Mesothelial cell of epicardium (in vitro differentiated cells): ENCODE measurements around the gene PTRHD1. TPM values are rescaled to one million over a fixed set of nuclear protein-coding genes. Genes with fewer than 3 reads are reported as not detected.

Experiments used
- DNase-seq, 2 experiments: peaks; one replicate each; pipeline ENCODE4 v3.0.0; 2021; ENCODE audit warnings: low spot score in 2 of 2; ENCODE audit not compliant: unreplicated experiment in 2 of 2
- H3K27ac Mint-ChIP-seq: 2 replicates; pipeline ENCODE4 v1.8.0; 2021; ENCODE audit warnings: mixed read lengths
- H3K27me3 Mint-ChIP-seq: 2 replicates; pipeline ENCODE4 v1.8.0; 2021; ENCODE audit warnings: low read depth, mixed read lengths
- H3K36me3 Mint-ChIP-seq: 2 replicates; pipeline ENCODE4 v1.8.0; 2021; ENCODE audit warnings: mixed read lengths
- H3K4me1 Mint-ChIP-seq: 2 replicates; pipeline ENCODE4 v1.8.0; 2021; ENCODE audit warnings: mixed read lengths
- H3K4me3 Mint-ChIP-seq: 2 replicates; pipeline ENCODE4 v1.8.0; 2021; ENCODE audit warnings: mild to moderate bottlenecking, moderate library complexity, mixed read lengths
- H3K9me3 Mint-ChIP-seq: 2 replicates; pipeline ENCODE4 v1.8.0; 2021; ENCODE audit warnings: mixed read lengths
- CTCF ChIP-seq: fragments of 200-600 bp; sonication (generic); IDR thresholded peaks from one replicate; pipeline ENCODE4 v1.5.0; 2021; ENCODE audit warnings: antibody characterized with exemption; ENCODE audit not compliant: unreplicated experiment
- total RNA-seq: library from RNA; stranded (reverse); gene quantifications from 3 replicates; pipeline ENCODE4 v1.2.1, GENCODE V29; 2021

Gene PTRHD1
- total RNA-seq, 1 donor from 2014 or later, result 17.2 TPM

- H3K27me3 Mint-ChIP-seq, result no peaks in the 10 kb centered on the region
- H3K4me1 Mint-ChIP-seq, result peaks cover 1% of the 10 kb centered on the region
- no peaks in the 10 kb centered on the region for H3K36me3 Mint-ChIP-seq
- DNase-seq, result no peak
- no peak for TF ChIP-seq CTCF
- peaks cover 19% of the 10 kb centered on the region for H3K9me3 Mint-ChIP-seq
- H3K4me3 Mint-ChIP-seq, result no peak overlapping the region
- H3K27ac Mint-ChIP-seq, result no peak overlapping the region
Observed at GRCh38 chr2:24779116-24779515, 14.1 kb downstream of the PTRHD1 start.

DNA sequence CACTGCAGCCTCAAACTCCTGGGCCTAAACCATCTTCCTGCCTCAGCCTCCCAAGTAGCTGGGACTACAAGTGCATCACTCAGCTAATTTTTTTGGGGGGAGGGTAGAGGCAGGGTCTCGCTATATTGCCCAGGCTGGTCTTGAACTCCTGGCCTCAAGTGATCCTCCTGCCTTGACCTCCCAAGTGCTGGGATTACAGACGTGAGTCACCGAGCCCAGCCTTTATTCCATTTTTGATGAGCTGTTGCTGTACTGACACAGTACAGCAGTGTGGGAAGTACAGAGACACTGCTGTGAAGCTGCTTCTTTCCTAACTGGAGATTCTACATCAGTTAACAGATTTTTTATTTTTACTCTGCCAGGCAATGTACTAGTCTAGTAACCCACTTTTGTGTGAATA lies 18.8 kb downstream of the PTRHD1 start:
- no peak overlapping the region for H3K27ac Mint-ChIP-seq
- no peak for TF ChIP-seq CTCF
- H3K36me3 Mint-ChIP-seq, result peaks cover 16% of the 10 kb centered on the region
- peaks cover 9% of the 10 kb centered on the region for H3K4me1 Mint-ChIP-seq
- no peak overlapping the region for H3K4me3 Mint-ChIP-seq
- H3K9me3 Mint-ChIP-seq, result peaks cover 6% of the 10 kb centered on the region
- H3K27me3 Mint-ChIP-seq, result no peaks in the 10 kb centered on the region
- DNase-seq, result no peak

- Mint-ChIP-seq H3K4me3 (no peak overlapping the region), H3K36me3 (peaks cover 22% of the 10 kb centered on the region), H3K27me3 (no peaks in the 10 kb centered on the region), H3K4me1 (peaks cover 8% of the 10 kb centered on the region), H3K27ac (no peak overlapping the region), H3K9me3 (peaks cover 6% of the 10 kb centered on the region)
- no peak for DNase-seq
- no peak for TF ChIP-seq CTCF
Observed at GRCh38 chr2:24771764-24772586, 21.2 kb downstream of the PTRHD1 start.

DNA sequence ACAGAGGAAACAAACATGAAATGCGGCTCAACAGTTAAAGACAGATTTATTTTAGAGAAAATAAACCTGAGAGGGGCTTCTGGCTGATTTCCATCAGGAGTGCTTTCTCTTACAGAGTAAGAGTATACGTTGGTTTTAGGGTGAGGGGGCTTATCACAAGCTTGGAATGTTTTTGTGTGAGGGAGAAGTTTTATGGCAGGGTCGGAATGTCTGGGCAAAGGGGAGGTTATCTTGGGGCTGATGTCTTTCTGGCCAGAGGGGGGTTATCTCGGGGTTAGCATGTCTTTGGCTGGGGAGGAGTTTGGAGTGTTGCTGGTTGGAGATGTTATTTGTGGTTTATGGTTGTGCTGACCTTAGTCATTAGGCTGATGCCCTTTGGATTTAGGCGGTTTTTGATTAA lies 22.1 kb downstream of the PTRHD1 start:
- Mint-ChIP-seq H3K4me3 (no peak overlapping the region), H3K9me3 (peaks cover 6% of the 10 kb centered on the region), H3K27ac (peak overlapping the region; percentile 26), H3K4me1 (peaks cover 8% of the 10 kb centered on the region), H3K36me3 (peaks cover 29% of the 10 kb centered on the region), H3K27me3 (no peaks in the 10 kb centered on the region)
- no peak for TF ChIP-seq CTCF
- DNase-seq, result no peak

- Mint-ChIP-seq H3K27me3 (no peaks in the 10 kb centered on the region), H3K27ac (no peak overlapping the region), H3K36me3 (peaks cover 46% of the 10 kb centered on the region), H3K4me3 (no peak overlapping the region), H3K9me3 (peaks cover 6% of the 10 kb centered on the region), H3K4me1 (peaks cover 8% of the 10 kb centered on the region)
- TF ChIP-seq CTCF, result no peak
- DNase-seq, result no peak
Observed at GRCh38 chr2:24768601-24769000, 24.6 kb downstream of the PTRHD1 start.

- H3K9me3 Mint-ChIP-seq, result peaks cover 6% of the 10 kb centered on the region
- H3K27me3 Mint-ChIP-seq, result no peaks in the 10 kb centered on the region
- no peak for TF ChIP-seq CTCF
- H3K27ac Mint-ChIP-seq, result no peak overlapping the region
- H3K36me3 Mint-ChIP-seq, result peaks cover 46% of the 10 kb centered on the region
- DNase-seq, result no peak
- H3K4me1 Mint-ChIP-seq, result peaks cover 8% of the 10 kb centered on the region
- no peak overlapping the region for H3K4me3 Mint-ChIP-seq
Observed at GRCh38 chr2:24768013-24768412, 25.2 kb downstream of the PTRHD1 start.
